Neural cell (in vitro differentiated cells): ENCODE measurements around the gene EML4. TPM values are rescaled to one million over a fixed set of nuclear protein-coding genes. Genes with fewer than 3 reads are reported as not detected.

Source experiments
- H2AFZ ChIP-seq: fragments of 200-600, 300-800 bp; sonication (generic), shearing (Covaris generic); 2 replicates; pipeline ENCODE4 v1.6.0; 2014; ENCODE audit warnings: low read depth, mild to moderate bottlenecking, antibody characterized with exemption, low read length, moderate library complexity
- H3F3A ChIP-seq: fragments of 200-600 bp; shearing (Covaris generic); 2 replicates; pipeline ENCODE4 v1.6.1; 2016; ENCODE audit warnings: mild to moderate bottlenecking, moderate library complexity, mixed read lengths, antibody characterized with exemption, low read length; ENCODE audit not compliant: insufficient read depth, poor library complexity, severe bottlenecking
- H3K27ac ChIP-seq: fragments of 200-600, 300-800 bp; sonication (generic), shearing (Covaris generic); 2 replicates; pipeline ENCODE4 v1.5.1; 2014; ENCODE audit warnings: mild to moderate bottlenecking, low read length, moderate library complexity
- H3K27me3 ChIP-seq: fragments of 300-800, 200-600 bp; sonication (generic), shearing (Covaris generic); 2 replicates; pipeline ENCODE4 v1.6.0; 2014; ENCODE audit warnings: mild to moderate bottlenecking, low read depth, low read length, moderate library complexity; ENCODE audit not compliant: insufficient read depth
- H3K36me3 ChIP-seq: fragments of 300-800, 200-600 bp; sonication (generic), shearing (Covaris generic); 2 replicates; pipeline ENCODE4 v1.5.1; 2014; ENCODE audit warnings: mild to moderate bottlenecking, antibody characterized with exemption, low read length, moderate library complexity; ENCODE audit not compliant: insufficient read depth
- H3K4me2 ChIP-seq: fragments of 300-800, 200-600 bp; sonication (generic), shearing (Covaris generic); 2 replicates; pipeline ENCODE4 v1.6.0; 2014; ENCODE audit warnings: mild to moderate bottlenecking, low read length
- H3K4me3 ChIP-seq: fragments of 300-800, 200-600 bp; sonication (generic), shearing (Covaris generic); 2 replicates; pipeline ENCODE4 v1.5.1; 2014; ENCODE audit warnings: mild to moderate bottlenecking, low read length, moderate library complexity
- H3K79me2 ChIP-seq: fragments of 200-600 bp; shearing (Covaris generic); replicated peaks from 2 replicates; pipeline ENCODE4 v1.6.0; 2014; ENCODE audit warnings: mild to moderate bottlenecking, low read length, moderate library complexity; ENCODE audit not compliant: insufficient read depth
- H3K9ac ChIP-seq: fragments of 300-800, 200-600 bp; sonication (generic), shearing (Covaris generic); 2 replicates; pipeline ENCODE4 v1.6.1; 2016; ENCODE audit warnings: mild to moderate bottlenecking, low read length, mixed read lengths
- H3K9me2 ChIP-seq: fragments of 200-600 bp; shearing (Covaris generic); 2 replicates; pipeline ENCODE4 v1.6.1; 2016; ENCODE audit warnings: mild to moderate bottlenecking, low read length, mixed read lengths; ENCODE audit not compliant: insufficient read depth
- H3K9me3 ChIP-seq: fragments of 200-600, 300-800 bp; sonication (generic), shearing (Covaris generic); 2 replicates; pipeline ENCODE4 v1.6.1; 2016; ENCODE audit warnings: mild to moderate bottlenecking, mixed run types, low read length, moderate library complexity, mixed read lengths
- H4K20me1 ChIP-seq: fragments of 200-600 bp; shearing (Covaris generic); 2 replicates; pipeline ENCODE4 v1.6.1; 2016; ENCODE audit warnings: mild to moderate bottlenecking, mixed run types; ENCODE audit not compliant: insufficient read depth
- EP300 ChIP-seq: fragments of 450-650 bp; conservative IDR thresholded peaks from 2 replicates; pipeline ENCODE4 v1.6.1; 2014; ENCODE audit warnings: antibody characterized with exemption, mild to moderate bottlenecking, moderate library complexity; ENCODE audit not compliant: poor library complexity, severe bottlenecking
- EZH2 ChIP-seq: fragments of 200-600, 300-800 bp; shearing (Covaris generic), sonication (generic); IDR thresholded peaks from 2 replicates; pipeline ENCODE4 v1.6.1; 2014; ENCODE audit warnings: antibody characterized with exemption, low read length, borderline replicate concordance, mild to moderate bottlenecking; ENCODE audit not compliant: insufficient read depth, poor library complexity, severe bottlenecking
- MXI1 ChIP-seq: fragments of 450-650 bp; conservative IDR thresholded peaks from 2 replicates; pipeline ENCODE4 v1.6.1; 2014; ENCODE audit warnings: antibody characterized with exemption, mild to moderate bottlenecking; ENCODE audit not compliant: poor library complexity, severe bottlenecking
- POLR2AphosphoS5 ChIP-seq: IDR thresholded peaks from 2 replicates; pipeline ENCODE4 v1.6.1; 2012
- RAD21 ChIP-seq: fragments of 450-650 bp; conservative IDR thresholded peaks from 2 replicates; pipeline ENCODE4 v1.6.1; 2014; ENCODE audit warnings: antibody characterized with exemption, mild to moderate bottlenecking, moderate library complexity
- SMC3 ChIP-seq: fragments of 450-650 bp; conservative IDR thresholded peaks from 2 replicates; pipeline ENCODE4 v1.6.1; 2014; ENCODE audit warnings: antibody characterized with exemption, mild to moderate bottlenecking, moderate library complexity; ENCODE audit not compliant: poor library complexity
- TAF1 ChIP-seq: IDR thresholded peaks from 2 replicates; pipeline ENCODE4 v1.6.1; 2012; ENCODE audit warnings: low read depth
- polyA plus RNA-seq: library from polyadenylated mRNA; depleted of rRNA; stranded (reverse); fragments of >200 nt; gene quantifications from 2 replicates; pipeline ENCODE4 v1.2.3, GENCODE V29; 2014
- TF ChIP-seq, protein P1 (sequence below): fragments of 450-650 bp; IDR thresholded peaks from 2 replicates; pipeline ENCODE4 v1.5.1; 2014; ENCODE audit warnings: antibody characterized with exemption, mild to moderate bottlenecking, moderate library complexity; ENCODE audit not compliant: poor library complexity, severe bottlenecking
- TF ChIP-seq, protein P2 (sequence below): IDR thresholded peaks from 2 replicates; pipeline ENCODE4 v1.6.1; 2012; ENCODE audit warnings: borderline replicate concordance

EML4 gene
- polyA plus RNA-seq, 1 donor from 2014 or later, result 33.9 TPM

DNA sequence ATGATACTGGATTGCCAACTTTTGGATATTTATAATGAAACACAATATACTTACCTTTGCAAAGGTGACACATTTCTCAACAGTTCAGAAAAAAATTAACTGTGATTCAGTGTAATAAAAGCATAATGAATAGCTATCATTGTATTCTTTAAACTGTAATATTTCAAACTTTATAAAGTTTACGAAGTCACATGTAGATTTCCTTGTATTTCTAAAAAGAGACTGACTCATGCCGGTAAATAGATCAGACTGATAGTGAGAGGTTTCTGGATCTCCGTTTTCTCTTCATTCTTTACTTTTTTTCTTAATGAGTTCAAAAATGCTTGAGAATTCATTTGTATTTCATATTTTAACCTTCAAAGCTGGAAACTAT, 70.1 kb downstream of the EML4 start:
- TF ChIP-seq, protein P1, sequence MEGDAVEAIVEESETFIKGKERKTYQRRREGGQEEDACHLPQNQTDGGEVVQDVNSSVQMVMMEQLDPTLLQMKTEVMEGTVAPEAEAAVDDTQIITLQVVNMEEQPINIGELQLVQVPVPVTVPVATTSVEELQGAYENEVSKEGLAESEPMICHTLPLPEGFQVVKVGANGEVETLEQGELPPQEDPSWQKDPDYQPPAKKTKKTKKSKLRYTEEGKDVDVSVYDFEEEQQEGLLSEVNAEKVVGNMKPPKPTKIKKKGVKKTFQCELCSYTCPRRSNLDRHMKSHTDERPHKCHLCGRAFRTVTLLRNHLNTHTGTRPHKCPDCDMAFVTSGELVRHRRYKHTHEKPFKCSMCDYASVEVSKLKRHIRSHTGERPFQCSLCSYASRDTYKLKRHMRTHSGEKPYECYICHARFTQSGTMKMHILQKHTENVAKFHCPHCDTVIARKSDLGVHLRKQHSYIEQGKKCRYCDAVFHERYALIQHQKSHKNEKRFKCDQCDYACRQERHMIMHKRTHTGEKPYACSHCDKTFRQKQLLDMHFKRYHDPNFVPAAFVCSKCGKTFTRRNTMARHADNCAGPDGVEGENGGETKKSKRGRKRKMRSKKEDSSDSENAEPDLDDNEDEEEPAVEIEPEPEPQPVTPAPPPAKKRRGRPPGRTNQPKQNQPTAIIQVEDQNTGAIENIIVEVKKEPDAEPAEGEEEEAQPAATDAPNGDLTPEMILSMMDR, result no peak
- no peak for TF ChIP-seq EP300
- no peak for TF ChIP-seq MXI1
- TF ChIP-seq, protein P2, sequence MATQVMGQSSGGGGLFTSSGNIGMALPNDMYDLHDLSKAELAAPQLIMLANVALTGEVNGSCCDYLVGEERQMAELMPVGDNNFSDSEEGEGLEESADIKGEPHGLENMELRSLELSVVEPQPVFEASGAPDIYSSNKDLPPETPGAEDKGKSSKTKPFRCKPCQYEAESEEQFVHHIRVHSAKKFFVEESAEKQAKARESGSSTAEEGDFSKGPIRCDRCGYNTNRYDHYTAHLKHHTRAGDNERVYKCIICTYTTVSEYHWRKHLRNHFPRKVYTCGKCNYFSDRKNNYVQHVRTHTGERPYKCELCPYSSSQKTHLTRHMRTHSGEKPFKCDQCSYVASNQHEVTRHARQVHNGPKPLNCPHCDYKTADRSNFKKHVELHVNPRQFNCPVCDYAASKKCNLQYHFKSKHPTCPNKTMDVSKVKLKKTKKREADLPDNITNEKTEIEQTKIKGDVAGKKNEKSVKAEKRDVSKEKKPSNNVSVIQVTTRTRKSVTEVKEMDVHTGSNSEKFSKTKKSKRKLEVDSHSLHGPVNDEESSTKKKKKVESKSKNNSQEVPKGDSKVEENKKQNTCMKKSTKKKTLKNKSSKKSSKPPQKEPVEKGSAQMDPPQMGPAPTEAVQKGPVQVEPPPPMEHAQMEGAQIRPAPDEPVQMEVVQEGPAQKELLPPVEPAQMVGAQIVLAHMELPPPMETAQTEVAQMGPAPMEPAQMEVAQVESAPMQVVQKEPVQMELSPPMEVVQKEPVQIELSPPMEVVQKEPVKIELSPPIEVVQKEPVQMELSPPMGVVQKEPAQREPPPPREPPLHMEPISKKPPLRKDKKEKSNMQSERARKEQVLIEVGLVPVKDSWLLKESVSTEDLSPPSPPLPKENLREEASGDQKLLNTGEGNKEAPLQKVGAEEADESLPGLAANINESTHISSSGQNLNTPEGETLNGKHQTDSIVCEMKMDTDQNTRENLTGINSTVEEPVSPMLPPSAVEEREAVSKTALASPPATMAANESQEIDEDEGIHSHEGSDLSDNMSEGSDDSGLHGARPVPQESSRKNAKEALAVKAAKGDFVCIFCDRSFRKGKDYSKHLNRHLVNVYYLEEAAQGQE, result no peak
- TF ChIP-seq EZH2, result no peak
- no peak for TF ChIP-seq TAF1
- TF ChIP-seq SMC3, result no peak
- no peak for TF ChIP-seq RAD21
- no peak for TF ChIP-seq POLR2AphosphoS5
- no peaks in the 10 kb centered on the region for H3K36me3 ChIP-seq
- no peaks in the 10 kb centered on the region for H3F3A ChIP-seq
- no peaks in the 10 kb centered on the region for H3K79me2 ChIP-seq
- H3K27me3 ChIP-seq, result no peaks in the 10 kb centered on the region
- H3K9ac ChIP-seq, result no peak overlapping the region
- H3K4me2 ChIP-seq, result no peak overlapping the region
- H3K9me3 ChIP-seq, result no peaks in the 10 kb centered on the region
- no peak overlapping the region for H2AFZ ChIP-seq
- H4K20me1 ChIP-seq, result no peaks in the 10 kb centered on the region
- no peak overlapping the region for H3K27ac ChIP-seq
- no peaks in the 10 kb centered on the region for H3K9me2 ChIP-seq
- no peak overlapping the region for H3K4me3 ChIP-seq

DNA sequence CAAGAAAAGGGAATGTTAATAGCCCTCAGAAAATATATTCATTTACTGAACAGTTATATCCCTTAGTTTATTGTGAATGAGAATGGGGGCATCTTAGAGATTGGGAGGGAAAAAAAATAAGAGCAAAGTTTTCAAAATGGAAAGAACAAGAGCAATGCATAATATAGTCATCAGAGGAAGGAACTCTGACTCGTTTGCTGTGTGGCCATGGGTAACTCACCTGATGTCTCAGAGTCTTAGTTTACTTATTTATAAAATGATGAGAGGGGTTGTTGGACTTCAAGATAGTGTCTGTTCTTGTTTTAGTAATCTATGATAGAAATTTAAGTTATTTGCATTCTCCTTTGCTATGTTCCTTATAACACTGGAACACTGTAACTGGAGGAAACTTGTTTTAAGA, 70.7 kb downstream of the EML4 start:
- no peaks in the 10 kb centered on the region for H3K9me2 ChIP-seq
- TF ChIP-seq MXI1, result no peak
- TF ChIP-seq POLR2AphosphoS5, result no peak
- no peaks in the 10 kb centered on the region for H3K9me3 ChIP-seq
- no peak overlapping the region for H3K4me2 ChIP-seq
- no peaks in the 10 kb centered on the region for H3K79me2 ChIP-seq
- H2AFZ ChIP-seq, result no peak overlapping the region
- H4K20me1 ChIP-seq, result no peaks in the 10 kb centered on the region
- no peak overlapping the region for H3K27ac ChIP-seq
- H3K9ac ChIP-seq, result no peak overlapping the region
- no peaks in the 10 kb centered on the region for H3K27me3 ChIP-seq
- no peaks in the 10 kb centered on the region for H3K36me3 ChIP-seq
- H3F3A ChIP-seq, result no peaks in the 10 kb centered on the region
- no peak overlapping the region for H3K4me3 ChIP-seq

DNA sequence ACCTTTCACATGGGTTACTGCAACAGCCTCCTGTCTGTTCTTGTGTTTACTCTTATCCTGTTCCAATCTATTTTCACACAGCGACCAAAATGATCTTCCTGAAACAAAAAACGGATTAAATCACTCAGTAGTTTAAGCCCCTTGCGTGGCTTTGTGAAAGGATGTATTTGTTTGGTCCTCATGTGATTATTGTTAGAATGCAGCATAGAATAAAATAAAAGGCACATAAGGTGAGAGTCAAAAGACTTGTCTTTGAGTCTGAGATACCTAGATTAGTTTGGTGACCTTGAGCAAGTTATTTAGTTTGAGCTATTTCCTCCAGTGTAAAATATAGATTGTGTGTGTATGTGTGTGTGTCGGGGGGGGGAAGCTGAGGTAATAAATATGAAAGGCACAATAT, 72.4 kb downstream of the EML4 start:
- H3K79me2 ChIP-seq, result no peaks in the 10 kb centered on the region
- no peaks in the 10 kb centered on the region for H4K20me1 ChIP-seq
- no peak overlapping the region for H3K4me2 ChIP-seq

More for the DNA sequence above, 72.4 kb downstream of the EML4 start:
- TF ChIP-seq MXI1 (no peak), EP300 (no peak), SMC3 (no peak), TAF1 (no peak), POLR2AphosphoS5 (no peak), EZH2 (no peak), RAD21 (no peak)
- TF ChIP-seq, protein P2, result no peak
- TF ChIP-seq, protein P1, result no peak
- Histone ChIP-seq H3K36me3 (no peaks in the 10 kb centered on the region), H3K9ac (no peak overlapping the region), H3K9me3 (no peaks in the 10 kb centered on the region), H3K27ac (no peak overlapping the region), H3K9me2 (no peaks in the 10 kb centered on the region), H3K27me3 (no peaks in the 10 kb centered on the region), H2AFZ (no peak overlapping the region), H3K4me3 (no peak overlapping the region), H3F3A (no peaks in the 10 kb centered on the region)
